GM19193 (cell line): Measurements from ENCODE around the gene TANGO6.

Experiments
- POLR2A ChIP-seq: IDR thresholded peaks from 4 replicates; pipeline ENCODE4 v1.6.1; 2011; ENCODE audit not compliant: insufficient read depth, insufficient read length; ENCODE audit errors: extremely low read depth

Gene TANGO6

GRCh38 chr16:69072640-69072974 is 229.3 kb downstream of the TANGO6 start:
- TF ChIP-seq POLR2A = no peak

GRCh38 chr16:69073181-69073702 is 229.9 kb downstream of the TANGO6 start:
- TF ChIP-seq POLR2A = no peak

GRCh38 chr16:69077251-69077650 is 233.9 kb downstream of the TANGO6 start:
- TF ChIP-seq POLR2A = no peak

GRCh38 chr16:69078073-69078472 is 234.7 kb downstream of the TANGO6 start:
- no peak for TF ChIP-seq POLR2A

- TF ChIP-seq POLR2A = no peak
Measured at GRCh38 chr16:69079697-69080096, 236.4 kb downstream of the TANGO6 start.

- TF ChIP-seq POLR2A = no peak
Measured at GRCh38 chr16:69083306-69083941, 240.1 kb downstream of the TANGO6 start.

- no peak for TF ChIP-seq POLR2A
Measured at GRCh38 chr16:69084289-69084688, 241.0 kb downstream of the TANGO6 start.

- TF ChIP-seq POLR2A = no peak
Measured at GRCh38 chr16:69085032-69085695, 241.8 kb downstream of the TANGO6 start.

- no peak for TF ChIP-seq POLR2A
Measured at GRCh38 chr16:69087161-69087581, 243.8 kb downstream of the TANGO6 start.

- no peak for TF ChIP-seq POLR2A
Measured at GRCh38 chr16:69088684-69089083, 245.4 kb downstream of the TANGO6 start.

- TF ChIP-seq POLR2A = no peak
Measured at GRCh38 chr16:69089091-69089910, 246.0 kb downstream of the TANGO6 start.

GRCh38 chr16:69093974-69094373 is 250.6 kb downstream of the TANGO6 start:
- TF ChIP-seq POLR2A = no peak

- TF ChIP-seq POLR2A = no peak
Measured at GRCh38 chr16:69094501-69094900, 251.2 kb downstream of the TANGO6 start.

- TF ChIP-seq POLR2A = no peak
Measured at GRCh38 chr16:69095193-69095592, 251.9 kb downstream of the TANGO6 start.

GRCh38 chr16:69100071-69100691 is 256.9 kb downstream of the TANGO6 start:
- TF ChIP-seq POLR2A = no peak
